ENCODE measurements around the gene IGSF23. TPM values are rescaled to one million over a fixed set of nuclear protein-coding genes. Genes with fewer than 3 reads are reported as not detected.

The IGSF23 gene
- total RNA-seq, 1 experiment from 2014 or later, result not detected

DNA sequence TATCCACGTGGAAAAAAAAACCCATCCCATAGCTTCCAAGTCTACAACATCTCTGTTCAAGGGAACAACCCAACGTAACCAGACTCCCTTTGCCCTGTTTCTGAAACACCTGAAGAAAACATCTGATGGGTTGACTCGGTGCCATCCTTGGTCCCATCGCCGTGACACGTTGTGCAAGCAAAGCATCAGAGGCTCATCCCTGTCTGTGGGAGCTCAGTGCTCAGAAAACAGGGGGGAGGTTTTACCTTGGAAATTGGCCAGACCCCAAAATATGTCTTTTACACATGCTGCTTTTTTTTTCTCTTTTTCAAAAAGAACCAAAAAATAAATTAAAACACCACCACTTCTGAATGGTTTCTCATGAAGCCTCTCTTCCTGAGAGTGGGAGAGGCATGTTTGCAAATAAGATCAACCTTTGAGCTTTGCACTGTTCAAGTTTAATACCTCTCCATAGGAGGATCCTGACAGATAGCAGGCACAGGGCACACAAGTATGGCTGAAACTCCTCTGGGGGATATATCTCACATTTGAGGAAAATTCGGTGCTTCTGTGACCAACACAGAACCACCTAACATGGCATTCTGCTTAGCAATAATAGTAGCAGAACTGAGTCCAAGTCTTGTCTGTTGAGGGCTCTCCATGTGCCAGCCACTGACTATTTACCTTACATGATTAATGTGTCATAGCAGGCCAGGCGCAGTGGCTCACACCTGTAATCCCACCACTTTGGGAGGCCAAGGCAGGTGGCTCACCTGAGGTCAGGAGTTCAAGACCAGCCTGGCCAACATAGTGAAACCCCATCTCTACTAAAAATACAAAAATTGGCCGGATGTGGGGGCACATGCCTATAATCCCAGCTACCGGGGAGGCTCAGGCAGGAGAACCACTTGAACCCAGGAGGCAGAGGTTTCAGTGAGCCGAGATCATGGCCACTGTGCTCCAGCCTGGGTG, 23.4 kb downstream of the IGSF23 start:
- Histone ChIP-seq H3K79me2 (ENCODE audit: insufficient read depth, low read length) (no peaks in the 10 kb centered on the region), H2BK15ac (ENCODE audit: low read depth, low read length) (no peak overlapping the region), H2BK120ac (ENCODE audit: low read depth, low read length, poor library complexity, severe bottlenecking) (no peak overlapping the region), H2AFZ (ENCODE audit: low read length) (no peak overlapping the region), H3K9me3 (ENCODE audit: control insufficient read depth, low read depth, low read length) (no peaks in the 10 kb centered on the region), H3K79me1 (ENCODE audit: insufficient read depth, low read depth, low read length, poor library complexity, severe bottlenecking) (no peaks in the 10 kb centered on the region), H3K23ac (ENCODE audit: insufficient read length, low read depth, low read length) (no peak overlapping the region), H3K27ac (ENCODE audit: insufficient read length, low read depth, low read length) (no peak overlapping the region), H3K14ac (ENCODE audit: insufficient read depth, low read length) (no peak overlapping the region), H3K56ac (ENCODE audit: insufficient read length, low read depth, low read length) (no peak overlapping the region), H3K9ac (ENCODE audit: extremely low read depth, insufficient read length, low read length) (no peak overlapping the region), H2BK5ac (ENCODE audit: insufficient read length, low read length) (no peak overlapping the region), H2BK20ac (ENCODE audit: low read depth, low read length, poor library complexity, severe bottlenecking) (no peak overlapping the region), H4K20me1 (ENCODE audit: control insufficient read depth, insufficient read depth, insufficient read length) (no peaks in the 10 kb centered on the region), H3K27me3 (ENCODE audit: insufficient read depth, low read length) (no peaks in the 10 kb centered on the region), H2BK12ac (ENCODE audit: insufficient read length, low read depth, low read length) (no peak overlapping the region), H3T11ph (ENCODE audit: low read length) (no peak overlapping the region), H3K18ac (ENCODE audit: insufficient read length, low read depth, low read length) (no peak overlapping the region), H3K23me2 (ENCODE audit: insufficient read length, low read depth, low read length, poor library complexity, severe bottlenecking) (no peaks in the 10 kb centered on the region), H2AK5ac (ENCODE audit: insufficient read length, low read length) (no peak overlapping the region), H3K4me2 (ENCODE audit: insufficient read depth, insufficient read length, low read length) (no peak overlapping the region), H4K91ac (ENCODE audit: insufficient read length, low read depth, low read length) (no peak overlapping the region), H3K4ac (ENCODE audit: low read depth, low read length) (no peak overlapping the region), H4K5ac (ENCODE audit: insufficient read length, low read depth, low read length) (no peak overlapping the region), H3K4me1 (ENCODE audit: insufficient read depth, low read length) (no peaks in the 10 kb centered on the region; the same call in 1 of the 2 replicates), H4K8ac (replicated peaks; ENCODE audit: insufficient read length, low read depth, low read length) (no peak overlapping the region)
- Mint-ChIP-seq H3K9me3 (peaks cover 2 to 9% of the 10 kb centered on the region in 2 experiments; a peak in 3 of 5 replicates), H3K4me3 (no peak overlapping the region), H3K4me1 (peaks cover 38 to 41% of the 10 kb centered on the region in 2 experiments), H3K27ac (peak overlapping the region in 1 of 3 experiments; percentile 82; a peak in 2 of 7 replicates), H3K36me3 (ENCODE audit: insufficient read depth in 1 of 3, low read depth in 3 of 3) (peaks cover 0 to 12% (median 7%) of the 10 kb centered on the region in 3 experiments; a peak in 4 of 7 replicates), H3K27me3 (ENCODE audit: low read depth) (peaks cover 6% of the 10 kb centered on the region)
- TF ChIP-seq, protein P1, sequence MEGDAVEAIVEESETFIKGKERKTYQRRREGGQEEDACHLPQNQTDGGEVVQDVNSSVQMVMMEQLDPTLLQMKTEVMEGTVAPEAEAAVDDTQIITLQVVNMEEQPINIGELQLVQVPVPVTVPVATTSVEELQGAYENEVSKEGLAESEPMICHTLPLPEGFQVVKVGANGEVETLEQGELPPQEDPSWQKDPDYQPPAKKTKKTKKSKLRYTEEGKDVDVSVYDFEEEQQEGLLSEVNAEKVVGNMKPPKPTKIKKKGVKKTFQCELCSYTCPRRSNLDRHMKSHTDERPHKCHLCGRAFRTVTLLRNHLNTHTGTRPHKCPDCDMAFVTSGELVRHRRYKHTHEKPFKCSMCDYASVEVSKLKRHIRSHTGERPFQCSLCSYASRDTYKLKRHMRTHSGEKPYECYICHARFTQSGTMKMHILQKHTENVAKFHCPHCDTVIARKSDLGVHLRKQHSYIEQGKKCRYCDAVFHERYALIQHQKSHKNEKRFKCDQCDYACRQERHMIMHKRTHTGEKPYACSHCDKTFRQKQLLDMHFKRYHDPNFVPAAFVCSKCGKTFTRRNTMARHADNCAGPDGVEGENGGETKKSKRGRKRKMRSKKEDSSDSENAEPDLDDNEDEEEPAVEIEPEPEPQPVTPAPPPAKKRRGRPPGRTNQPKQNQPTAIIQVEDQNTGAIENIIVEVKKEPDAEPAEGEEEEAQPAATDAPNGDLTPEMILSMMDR (conservative IDR thresholded peaks at IDR 0.05), result no peak
- no peak for DNase-seq
- no CpG with 5 or more reads among the region's 11 CpGs for WGBS (ENCODE audit: extremely low coverage, insufficient read length, low lambda C conversion rate)

Measured in H9 (cell line).